ENCODE data around the gene TSPAN5.

GRCh38 chr4:98662626-98663225 is 4.3 kb upstream of the TSPAN5 start:
- no peak for TF ChIP-seq CTCF (conservative IDR thresholded peaks at IDR 0.05)
- no peak for TF ChIP-seq ZFX (IDR thresholded peaks at IDR 0.05)
